Epithelial cell of prostate (primary cell): ENCODE measurements around the gene ANAPC16.
A peak's percentile ranks its signal among the peaks of the same experiment; 100 is the strongest.

Experiments used
- DNase-seq: peaks from one replicate; pipeline ENCODE4 v3.0.0-alpha.2; 2011; ENCODE audit warnings: low read depth, low spot score
- H3K27ac ChIP-seq: fragments of 450-650 bp; 2 replicates; pipeline ENCODE4 v1.5.1; 2017; ENCODE audit warnings: mild to moderate bottlenecking

Gene ANAPC16

DNA sequence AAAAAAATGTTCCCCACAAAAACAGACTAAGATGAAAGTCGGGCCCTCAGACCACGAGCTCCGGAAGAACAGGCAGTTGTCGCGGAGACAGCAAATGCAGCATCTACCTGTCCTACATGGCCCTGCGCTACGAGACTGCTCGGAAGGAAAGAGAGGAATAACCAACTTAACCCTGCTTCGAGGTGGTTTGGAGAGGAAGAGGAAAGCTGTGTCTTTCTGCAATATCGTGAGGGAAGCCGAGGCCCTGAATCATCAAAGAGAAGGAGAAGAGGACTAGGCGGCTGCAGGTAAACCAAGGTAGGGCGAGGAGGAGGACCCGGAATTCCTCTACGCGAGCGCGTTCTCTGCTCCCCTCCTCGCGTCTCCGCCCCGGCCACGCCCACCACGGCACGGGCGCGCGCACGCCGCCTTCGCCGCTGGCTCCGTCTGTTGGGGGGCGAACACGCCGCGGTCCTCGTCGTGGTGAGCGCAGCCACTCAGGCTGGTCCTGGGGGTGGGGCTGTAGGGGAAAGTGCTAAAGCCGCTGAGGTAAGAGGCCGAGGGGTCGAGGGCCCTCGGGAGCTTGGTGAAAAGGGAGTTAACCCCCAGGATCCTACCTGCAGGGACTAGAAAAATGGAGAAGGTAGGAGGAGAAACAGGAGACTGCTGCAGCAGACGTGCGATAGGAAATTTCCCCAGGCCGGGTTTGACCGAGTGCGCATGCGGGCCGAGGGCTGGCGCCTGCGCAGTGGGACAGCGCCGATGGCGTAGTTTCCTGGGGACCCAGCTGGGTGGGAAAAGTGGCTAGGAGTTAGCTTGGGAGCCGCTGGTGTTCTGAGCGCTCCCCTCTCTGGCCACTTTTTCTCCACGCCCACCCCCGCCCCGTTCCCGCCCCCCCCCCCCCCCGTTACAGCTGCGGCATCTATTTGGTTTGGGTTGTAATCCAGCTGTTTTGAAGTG lies at the start of gene ANAPC16, which contains the start of gene ASCC1:
Gene ANAPC16, plus strand, starts transcription at position 402 of the 939 bp plus-strand sequence. CDS start 7,903 bp downstream, outside the sequence.
Gene ASCC1, minus strand, starts transcription at position 666 of the 939 bp plus-strand sequence. CDS start 2,978 bp downstream, outside the sequence.
- peak within 1 kb of the TSS; percentile 90 for H3K27ac ChIP-seq
- DNase-seq = peak; percentile 34

- no peak overlapping the region for H3K27ac ChIP-seq
Measured at GRCh38 chr10:72167118-72167517, 48.7 kb upstream of the ANAPC16 start.

GRCh38 chr10:72170263-72170662 lies 45.5 kb upstream of the ANAPC16 start:
- H3K27ac ChIP-seq = peak overlapping the region; percentile 77
- no peak for DNase-seq

More at GRCh38 chr10:72167118-72167517, 48.7 kb upstream of the ANAPC16 start:
- no peak for DNase-seq

GRCh38 chr10:72170733-72171132 lies 45.1 kb upstream of the ANAPC16 start:
- H3K27ac ChIP-seq = peak overlapping the region; percentile 77
- no peak for DNase-seq

- peak; percentile 86 for DNase-seq
- H3K27ac ChIP-seq = peak overlapping the region; percentile 77
Measured at GRCh38 chr10:72171175-72171630, 44.6 kb upstream of the ANAPC16 start.

DNA sequence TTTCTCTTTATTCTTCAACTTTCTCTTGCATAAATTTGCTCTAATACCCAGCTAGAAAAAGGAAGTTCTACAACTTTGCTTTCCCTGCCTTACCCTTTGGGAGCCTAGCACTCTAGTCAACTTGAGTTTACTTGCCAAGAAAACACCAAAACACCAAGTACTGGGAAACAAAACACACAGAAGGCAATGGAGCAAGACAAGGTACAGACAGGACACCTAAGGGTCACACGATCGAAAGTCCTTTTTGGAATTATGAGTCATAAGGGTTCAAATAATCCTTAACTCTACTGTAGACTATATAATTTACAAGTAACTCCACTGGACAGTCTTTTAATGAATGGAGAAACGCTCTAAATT lies 42.6 kb upstream of the ANAPC16 start:
- no peak for DNase-seq
- H3K27ac ChIP-seq = peak overlapping the region; percentile 45

DNA sequence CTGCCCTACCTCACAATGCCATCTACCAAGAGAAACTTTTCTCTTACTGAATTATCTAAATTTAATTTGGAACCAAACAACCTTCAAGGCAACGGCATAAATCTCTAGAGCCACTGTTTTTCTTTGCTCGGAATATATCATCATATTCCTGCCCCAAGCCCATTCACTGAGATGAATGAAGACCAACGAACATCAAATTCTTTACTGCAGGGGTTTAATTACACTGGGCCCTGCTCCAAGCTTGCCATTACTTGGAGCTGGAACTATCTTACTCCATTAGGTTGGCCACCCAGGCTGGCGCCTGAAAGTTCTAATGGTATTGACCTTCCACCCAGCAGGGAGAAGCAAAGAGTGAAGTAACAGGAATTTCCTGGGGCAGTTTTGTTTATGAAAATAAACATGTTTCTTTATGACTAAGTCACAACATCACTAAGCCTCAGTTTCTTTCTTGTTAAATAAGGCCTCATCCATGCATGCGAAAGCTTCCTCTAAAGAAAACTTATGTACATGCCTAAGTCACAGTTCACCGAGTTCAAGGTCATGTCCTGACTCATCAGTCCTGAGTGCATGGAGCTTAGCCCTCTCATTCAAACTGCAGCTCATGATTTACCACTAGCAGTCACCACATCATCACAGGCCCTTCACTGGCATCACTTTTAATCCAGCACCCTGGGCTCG lies 42.1 kb upstream of the ANAPC16 start:
- peak overlapping the region; percentile 45 for H3K27ac ChIP-seq

GRCh38 chr10:72174297-72174662 lies 41.5 kb upstream of the ANAPC16 start:
- peak overlapping the region; percentile 45 for H3K27ac ChIP-seq
- no peak for DNase-seq

More for the DNA sequence above, 42.1 kb upstream of the ANAPC16 start:
- no peak for DNase-seq

DNA sequence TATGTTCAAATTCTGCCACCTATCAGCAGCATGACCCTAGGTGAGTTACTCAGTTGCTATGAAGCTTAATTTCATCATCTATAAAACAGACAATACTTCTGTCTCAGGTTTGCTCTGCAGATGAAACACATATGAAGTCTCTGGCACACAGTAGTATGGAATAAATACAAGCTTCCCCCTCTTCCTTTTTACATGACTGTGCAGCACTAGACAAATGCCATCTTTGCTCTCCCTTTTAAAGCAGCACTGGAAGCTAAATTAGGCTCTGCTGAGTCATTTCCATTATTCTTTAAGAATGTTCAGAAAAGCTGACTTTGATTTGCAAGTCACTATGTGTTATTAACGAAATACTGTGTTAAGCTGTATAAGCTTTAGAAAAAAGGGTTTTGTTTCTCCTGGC lies 40.7 kb upstream of the ANAPC16 start:
- DNase-seq = no peak
- peak overlapping the region; percentile 45 for H3K27ac ChIP-seq

GRCh38 chr10:72176701-72177100 lies 39.1 kb upstream of the ANAPC16 start:
- no peak overlapping the region for H3K27ac ChIP-seq
- no peak for DNase-seq

DNA sequence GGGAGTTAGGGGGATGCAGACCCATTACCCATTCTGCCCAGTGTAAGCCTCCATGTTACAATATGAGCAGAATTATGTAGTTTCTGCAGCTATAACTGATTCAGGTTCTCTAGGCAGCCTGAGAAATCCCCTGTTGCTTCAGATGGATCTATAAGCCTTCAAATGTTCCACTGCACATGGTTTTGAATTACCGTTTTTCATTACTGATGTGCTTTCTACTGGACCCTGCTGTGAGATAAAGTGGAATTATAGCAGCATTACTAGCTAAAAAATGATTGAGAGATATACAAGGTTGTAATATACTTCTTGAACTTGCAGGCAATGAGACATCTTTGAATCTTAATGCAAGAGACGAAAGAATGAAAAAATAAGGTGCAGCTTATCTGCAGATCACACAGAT lies 38.4 kb upstream of the ANAPC16 start:
- no peak for DNase-seq
- H3K27ac ChIP-seq = no peak overlapping the region

DNA sequence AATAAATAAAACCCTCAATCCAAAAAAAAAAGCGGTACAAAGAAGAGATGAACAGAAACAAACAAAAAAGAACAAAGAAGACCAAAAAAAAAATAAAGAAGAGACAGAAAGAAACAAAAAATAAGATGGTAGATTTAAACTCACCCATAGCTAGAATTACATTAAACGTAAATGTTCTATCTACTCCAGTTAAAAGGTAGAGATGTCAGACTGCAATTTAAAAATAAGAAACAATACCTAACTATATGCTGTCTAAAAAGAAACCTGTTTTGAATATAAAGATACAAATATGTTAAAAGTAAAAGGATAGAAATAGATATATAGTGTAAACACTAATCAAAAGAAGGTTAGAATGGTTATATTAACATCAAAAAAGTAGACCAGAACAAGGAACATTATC lies 31.7 kb upstream of the ANAPC16 start:
- no peak for DNase-seq
- H3K27ac ChIP-seq = no peak overlapping the region

DNA sequence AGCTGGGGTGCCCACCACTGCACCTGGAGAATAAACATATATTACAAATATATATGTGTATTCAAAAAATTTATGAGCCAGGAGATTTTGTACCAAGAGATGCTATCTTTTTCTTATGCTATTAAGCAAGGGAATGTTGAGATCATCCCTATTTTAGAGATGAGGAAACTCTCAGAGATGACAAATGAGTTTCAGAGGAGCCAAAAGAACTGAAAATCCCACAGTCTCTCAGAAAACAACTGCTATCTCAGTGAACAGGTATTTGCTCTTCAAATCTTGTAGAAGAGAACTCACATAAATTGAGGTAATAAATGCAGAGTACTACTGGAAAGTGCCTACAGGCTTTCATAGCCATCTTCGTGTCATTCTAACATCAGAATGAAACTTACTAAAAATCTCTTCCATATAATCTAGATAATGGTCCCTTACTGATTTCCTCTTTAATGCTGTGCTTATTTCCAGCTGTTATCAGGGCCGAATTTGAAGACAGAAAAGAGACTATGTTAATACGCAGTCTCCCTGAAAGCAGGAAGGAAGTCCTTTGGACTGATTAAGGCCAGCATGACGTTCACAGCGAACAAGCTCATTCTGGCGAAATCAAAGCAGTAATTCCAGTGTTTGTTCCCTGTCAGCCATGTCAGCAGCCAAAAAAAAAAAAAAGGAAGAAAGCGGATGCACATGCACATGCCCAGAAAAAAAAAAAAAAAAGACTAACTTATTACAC lies 29.4 kb upstream of the ANAPC16 start:
- DNase-seq = no peak
- peak overlapping the region; percentile 66 for H3K27ac ChIP-seq

DNA sequence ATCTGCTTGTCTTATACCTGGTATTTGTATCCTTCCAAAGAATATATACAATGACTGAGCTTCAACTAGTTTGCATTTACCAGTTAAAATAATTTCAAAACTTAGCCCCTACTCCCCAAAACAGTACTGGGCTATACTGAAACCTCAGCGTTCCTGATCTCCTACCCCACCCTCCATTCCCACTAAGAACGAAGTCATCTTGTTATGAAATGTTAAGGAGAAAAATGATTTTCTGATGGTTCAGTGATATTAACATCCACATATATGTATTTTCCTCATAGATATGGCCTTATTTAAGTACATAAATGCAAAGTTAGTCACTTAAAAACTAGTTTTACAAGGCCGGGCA lies 28.9 kb upstream of the ANAPC16 start:
- H3K27ac ChIP-seq = peak overlapping the region; percentile 66
- no peak for DNase-seq

GRCh38 chr10:72194949-72195348 lies 20.9 kb upstream of the ANAPC16 start:
- H3K27ac ChIP-seq = no peak overlapping the region
- no peak for DNase-seq

DNA sequence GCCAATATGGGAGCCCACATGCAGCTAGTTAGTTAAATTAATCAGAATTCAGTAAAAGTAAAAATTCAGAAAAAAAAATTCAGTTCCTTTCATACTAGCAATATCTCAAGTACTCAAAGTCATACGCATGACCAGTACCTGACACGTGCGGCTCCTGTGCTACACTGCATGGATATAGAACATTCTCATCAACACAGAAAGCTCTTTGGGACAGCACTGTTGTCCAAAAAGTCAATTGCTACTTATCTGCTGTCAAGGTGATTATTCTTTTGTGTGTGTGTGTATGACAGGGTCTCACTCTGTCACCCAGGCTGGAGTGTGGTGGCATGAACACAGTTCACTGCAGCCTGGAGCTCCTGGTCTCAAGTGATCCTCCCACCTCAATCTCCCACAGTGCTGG lies 14.9 kb upstream of the ANAPC16 start:
- no peak overlapping the region for H3K27ac ChIP-seq
- no peak for DNase-seq

DNA sequence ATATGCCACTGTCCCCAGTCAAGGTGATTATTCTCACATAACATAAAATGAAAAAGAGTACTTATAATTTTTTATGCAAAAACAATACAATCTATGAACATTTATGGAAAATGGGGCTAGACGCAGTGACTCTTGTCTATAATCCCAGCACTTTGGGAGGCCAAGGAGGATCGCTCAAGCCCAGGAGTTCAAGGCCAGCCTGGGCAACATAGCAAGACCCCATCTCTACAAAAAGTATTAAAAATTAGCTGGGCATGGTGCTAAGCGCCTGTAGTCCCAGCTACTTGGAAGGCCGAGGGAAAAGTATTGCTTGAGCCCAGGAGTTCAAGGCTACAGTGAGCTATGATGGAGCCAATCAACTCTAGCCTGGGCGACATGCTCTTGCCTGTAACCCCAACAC lies 14.5 kb upstream of the ANAPC16 start:
- DNase-seq = no peak
- H3K27ac ChIP-seq = no peak overlapping the region

GRCh38 chr10:72204296-72204695 lies 11.5 kb upstream of the ANAPC16 start:
- H3K27ac ChIP-seq = no peak overlapping the region
- no peak for DNase-seq

GRCh38 chr10:72204724-72205123 lies 11.1 kb upstream of the ANAPC16 start:
- no peak for DNase-seq
- H3K27ac ChIP-seq = no peak overlapping the region

DNA sequence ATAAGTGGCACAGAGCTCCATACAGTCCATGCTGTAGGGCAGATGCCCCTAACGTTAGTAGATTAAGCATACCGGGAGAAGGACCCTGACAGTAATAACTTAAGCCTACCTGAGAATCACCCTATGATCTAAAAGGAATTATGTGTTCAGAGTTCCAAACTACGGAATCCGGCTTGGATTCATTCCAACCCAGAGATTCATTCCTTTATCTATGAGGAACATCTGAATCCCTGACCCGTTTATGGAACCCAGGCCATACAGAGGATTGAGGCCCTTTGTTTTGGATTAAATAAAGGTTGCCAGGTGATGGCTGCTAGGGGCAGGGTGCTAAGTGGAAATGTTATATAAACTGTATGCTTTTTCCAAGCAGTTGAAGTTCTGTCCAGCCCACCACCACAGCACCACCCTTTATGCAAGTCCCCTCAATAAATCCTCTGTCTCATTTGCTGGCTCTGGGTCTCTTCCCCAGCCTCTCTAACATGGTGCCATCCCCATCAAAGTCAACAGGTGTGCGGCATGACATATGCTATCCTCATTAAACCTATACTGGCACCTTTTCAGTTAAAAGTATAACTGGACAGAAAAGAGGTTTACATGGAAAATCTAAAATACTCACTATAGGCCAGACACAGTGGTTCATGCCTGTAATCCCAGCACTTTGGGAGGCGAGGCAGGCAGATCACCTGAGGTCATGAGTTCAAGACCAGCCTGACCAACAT lies 9.1 kb upstream of the ANAPC16 start:
- no peak overlapping the region for H3K27ac ChIP-seq
- no peak for DNase-seq
